NT2/D1 (cell line): Measurements from ENCODE around the gene GON4L.
A peak's percentile ranks its signal among the peaks of the same experiment; 100 is the strongest.
"Not testable (repeated sequence)": the region's sequence is repeated elsewhere in the genome, so short reads cannot be mapped to it uniquely, and the experiment has no call there.

Experiments used
- DNase-seq: peaks from one replicate; pipeline ENCODE4 v3.0.0-alpha.2; 2011; ENCODE audit warnings: low read depth, low spot score
- H3K27me3 ChIP-seq: 2 replicates; pipeline ENCODE4 v1.6.0; 2011; ENCODE audit warnings: mild to moderate bottlenecking; ENCODE audit not compliant: insufficient read length, insufficient read depth
- H3K36me3 ChIP-seq: 2 replicates; pipeline ENCODE4 v1.6.1; 2011; ENCODE audit warnings: mild to moderate bottlenecking, low read length, mixed read lengths; ENCODE audit not compliant: insufficient read depth, insufficient read length
- H3K4me1 ChIP-seq: 2 replicates; pipeline ENCODE4 v1.5.1; 2011; ENCODE audit not compliant: insufficient read depth, insufficient read length
- H3K4me3 ChIP-seq: 2 replicates; pipeline ENCODE4 v1.5.1; 2011; ENCODE audit warnings: low read depth; ENCODE audit not compliant: insufficient read length
- H3K9ac ChIP-seq: 2 replicates; pipeline ENCODE4 v1.6.0; 2011; ENCODE audit warnings: low read depth; ENCODE audit not compliant: insufficient read length
- H3K9me3 ChIP-seq: 2 replicates; pipeline ENCODE4 v1.5.1; 2011; ENCODE audit warnings: mild to moderate bottlenecking, low read length; ENCODE audit not compliant: insufficient read depth
- SUZ12 ChIP-seq: IDR thresholded peaks from 2 replicates; pipeline ENCODE4 v1.6.1; 2011; ENCODE audit not compliant: insufficient read length, insufficient read depth; ENCODE audit errors: extremely low read depth
- YY1 ChIP-seq: IDR thresholded peaks from 2 replicates; pipeline ENCODE4 v1.6.1; 2011; ENCODE audit not compliant: insufficient read length, insufficient read depth
- ZNF274 ChIP-seq: IDR thresholded peaks from 2 replicates; pipeline ENCODE4 v1.6.1; 2011; ENCODE audit warnings: mild to moderate bottlenecking, low read depth, low read length

GON4L gene

DNA sequence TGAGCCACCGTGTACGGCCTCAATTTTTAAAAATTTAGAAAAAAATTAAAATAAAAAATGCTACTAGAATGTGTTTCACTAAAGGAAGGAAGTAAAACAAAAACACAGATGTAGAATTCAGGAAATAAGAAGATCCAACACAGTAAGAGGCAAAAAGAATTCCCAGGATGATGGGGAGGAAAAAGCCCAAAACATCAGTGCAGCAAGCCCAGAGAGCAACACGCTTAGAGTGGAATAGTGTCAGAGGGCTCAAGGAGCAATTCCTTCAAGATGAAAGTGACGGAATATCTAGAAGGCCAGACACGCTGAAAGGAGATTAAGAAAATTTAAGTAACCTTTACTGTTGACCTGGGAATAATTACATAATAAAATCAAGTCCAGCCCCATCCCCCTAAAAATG, 87.8 kb downstream of the GON4L start:
- Histone ChIP-seq H3K9me3 (no peaks in the 10 kb centered on the region), H3K4me1 (peaks cover 7% of the 10 kb centered on the region), H3K27me3 (no peaks in the 10 kb centered on the region), H3K9ac (no peak overlapping the region), H3K4me3 (no peak overlapping the region), H3K36me3 (peaks cover 83% of the 10 kb centered on the region)
- TF ChIP-seq YY1 (no peak), ZNF274 (no peak), SUZ12 (no peak)
- DNase-seq, result no peak

DNA sequence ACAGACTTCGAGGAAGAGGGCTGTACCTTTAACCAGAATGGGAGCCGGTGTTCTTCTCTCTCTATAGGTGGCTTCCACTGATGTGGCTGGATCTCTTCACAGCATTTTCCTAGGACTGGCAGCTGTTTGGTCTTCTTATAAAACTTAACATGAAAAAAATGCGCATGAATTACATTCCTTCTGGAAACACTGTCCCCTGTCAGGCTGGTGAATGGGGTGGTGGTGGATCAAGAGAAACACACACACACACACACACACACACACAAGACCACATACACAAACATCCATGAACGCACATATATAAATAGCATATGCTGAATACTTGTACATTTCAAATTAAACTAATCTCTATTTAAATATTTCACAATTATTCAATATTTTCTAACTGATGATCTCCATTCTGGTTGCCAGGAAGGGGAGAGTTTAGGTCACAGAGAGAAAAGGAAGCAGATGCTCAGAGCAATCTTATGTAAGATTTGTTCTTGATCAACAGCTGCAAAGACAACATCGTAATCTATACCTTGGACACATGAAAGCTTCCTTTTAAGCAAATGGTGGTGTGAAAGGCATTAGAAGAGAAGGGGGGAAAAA, 89.5 kb downstream of the GON4L start:
- H3K9ac ChIP-seq, H3K4me1 ChIP-seq, DNase-seq, H3K9me3 ChIP-seq, H3K27me3 ChIP-seq, H3K4me3 ChIP-seq: not testable (repeated sequence)
- H3K36me3 ChIP-seq, result peaks cover 77% of the 10 kb centered on the region

DNA sequence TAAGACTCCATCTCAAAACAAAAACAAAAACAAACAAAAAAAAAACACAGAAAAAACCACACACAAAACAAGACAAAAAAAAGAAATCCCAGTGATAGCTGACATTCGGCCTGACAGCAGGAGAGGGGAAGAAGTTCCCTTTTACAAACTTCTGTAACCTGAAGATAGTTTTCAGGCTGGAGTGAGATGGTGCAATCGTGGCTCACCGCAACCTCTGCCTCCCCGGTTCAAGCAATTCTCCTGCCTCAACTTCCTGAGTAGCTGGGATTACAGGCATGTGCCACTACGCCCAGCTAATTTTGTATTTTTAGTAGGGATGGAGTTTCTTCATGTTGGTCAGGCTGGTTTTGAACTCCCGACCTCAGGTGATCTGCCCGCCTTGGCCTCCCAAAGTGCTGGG, 93.0 kb downstream of the GON4L start:
- not testable (repeated sequence) for DNase-seq, H3K9me3 ChIP-seq, H3K27me3 ChIP-seq

DNA sequence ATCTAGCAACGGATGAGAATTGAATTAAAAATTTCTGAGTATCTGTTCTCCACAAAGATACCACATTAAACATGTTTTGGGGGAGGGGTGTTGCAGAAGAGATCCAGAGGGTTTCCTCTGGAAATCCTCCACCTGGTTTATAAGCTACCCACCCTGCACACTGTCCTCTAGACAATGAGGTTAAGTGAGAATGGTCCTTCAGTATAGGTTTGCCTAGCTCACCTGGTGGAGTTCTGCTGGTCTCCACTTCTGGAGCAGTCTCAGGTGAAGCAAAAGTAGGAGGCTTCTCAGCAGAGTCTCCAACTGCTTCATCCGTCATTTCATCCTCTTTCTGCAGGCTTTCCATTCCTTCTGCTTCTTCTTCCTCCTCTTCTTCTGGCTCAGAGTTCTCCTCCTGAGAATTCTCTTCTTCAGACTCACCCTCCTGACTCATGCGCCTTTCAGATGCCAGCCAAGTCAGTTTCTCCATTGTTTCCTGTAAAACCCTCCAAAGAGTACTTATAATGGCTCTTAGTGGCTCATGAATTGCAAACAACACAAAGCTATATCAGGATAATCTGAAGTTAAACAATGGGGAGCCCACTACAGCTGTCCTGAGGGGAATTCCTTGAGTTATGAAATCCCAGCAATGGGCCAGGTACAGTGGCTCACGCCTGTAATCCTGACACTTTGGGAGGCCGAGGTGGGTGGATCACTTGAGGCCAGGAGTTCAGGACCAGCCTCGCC, 93.8 kb downstream of the GON4L start:
- H3K9me3 ChIP-seq, H3K4me1 ChIP-seq, H3K9ac ChIP-seq, H3K4me3 ChIP-seq, H3K27me3 ChIP-seq: not testable (repeated sequence)
- H3K36me3 ChIP-seq, result peaks cover 77% of the 10 kb centered on the region
- peak; percentile 66 for DNase-seq

More for the DNA sequence above, 93.0 kb downstream of the GON4L start:
- not testable (repeated sequence) for H3K9ac ChIP-seq, H3K4me1 ChIP-seq, H3K4me3 ChIP-seq
- peaks cover 75% of the 10 kb centered on the region for H3K36me3 ChIP-seq

DNA sequence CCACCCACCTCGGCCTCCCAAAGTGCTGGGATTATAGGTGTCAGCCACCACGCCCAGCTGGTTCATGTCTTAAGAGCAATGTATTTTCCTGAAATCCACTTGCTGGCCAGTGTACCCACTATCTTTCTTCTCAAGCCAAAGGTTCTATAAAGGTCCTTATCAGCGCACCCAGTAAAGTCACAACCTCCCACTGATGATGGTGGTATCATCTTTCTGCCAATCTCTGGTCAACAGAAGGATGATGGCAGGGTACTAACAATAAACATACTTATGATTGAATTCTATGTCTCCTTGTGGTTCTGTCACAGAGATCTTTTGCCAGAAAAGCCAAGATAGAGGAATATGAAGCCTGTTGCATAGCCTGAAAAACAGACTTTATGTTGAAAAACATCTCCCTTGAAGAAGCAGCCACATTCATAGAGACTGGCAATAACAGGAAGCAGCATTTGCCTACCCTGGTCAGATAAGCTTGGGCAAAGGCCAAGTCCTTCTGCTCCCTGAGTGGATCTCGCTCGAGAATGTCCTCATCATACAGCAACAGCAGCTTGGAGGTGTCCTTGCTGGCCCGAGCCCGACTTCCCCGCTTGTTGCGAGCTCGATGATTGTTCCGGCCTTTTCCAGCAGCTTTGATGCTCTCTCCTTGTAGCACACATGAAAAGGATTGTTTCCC, 95.1 kb downstream of the GON4L start:
- no peaks in the 10 kb centered on the region for H3K9me3 ChIP-seq
- H3K9ac ChIP-seq, result no peak overlapping the region
- H3K36me3 ChIP-seq, result peaks cover 75% of the 10 kb centered on the region
- DNase-seq, result no peak
- peaks cover 6% of the 10 kb centered on the region for H3K4me1 ChIP-seq
- no peaks in the 10 kb centered on the region for H3K27me3 ChIP-seq
- no peak overlapping the region for H3K4me3 ChIP-seq
- TF ChIP-seq ZNF274 (no peak), SUZ12 (no peak), YY1 (no peak)

DNA sequence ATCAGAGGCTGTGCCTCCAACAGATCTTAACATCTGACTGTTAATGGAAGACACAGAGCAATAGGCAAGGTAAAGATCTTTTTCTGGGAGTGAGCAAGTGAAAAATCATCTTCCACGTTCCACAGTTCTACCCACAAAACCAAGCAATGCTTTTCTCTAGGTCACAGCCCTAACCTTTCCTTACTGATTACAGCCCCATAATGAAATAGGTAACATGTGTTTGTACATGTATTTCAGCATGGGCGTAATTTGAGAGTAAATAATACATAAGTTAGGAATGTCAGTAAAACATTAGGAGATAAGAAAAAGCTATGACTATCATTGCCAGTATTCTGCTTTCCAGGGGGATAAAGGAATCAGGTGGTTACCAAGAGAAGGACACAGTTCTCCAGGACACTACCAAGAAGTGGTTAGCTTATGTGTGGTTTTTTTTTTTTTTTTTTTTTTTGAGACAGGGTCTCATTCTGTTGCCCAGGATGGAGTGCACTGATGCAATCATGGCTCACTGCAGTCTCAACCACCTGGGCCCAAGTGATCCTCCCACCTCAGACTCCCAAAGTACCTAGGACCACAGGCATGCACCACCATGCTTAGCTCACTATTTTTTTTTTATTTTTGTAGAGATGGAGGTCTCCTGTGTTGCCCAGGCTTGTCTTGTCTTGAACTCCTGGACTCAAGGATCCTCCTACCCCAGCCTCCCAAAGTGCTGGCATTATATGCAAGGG, 96.1 kb downstream of the GON4L start:
- Histone ChIP-seq H3K27me3 (no peaks in the 10 kb centered on the region), H3K9ac (peak overlapping the region; percentile 1), H3K4me1 (peaks cover 6% of the 10 kb centered on the region), H3K36me3 (peaks cover 75% of the 10 kb centered on the region), H3K9me3 (no peaks in the 10 kb centered on the region), H3K4me3 (no peak overlapping the region)
- no peak for DNase-seq
- TF ChIP-seq YY1, result no peak
- no peak for TF ChIP-seq SUZ12
- TF ChIP-seq ZNF274, result no peak

DNA sequence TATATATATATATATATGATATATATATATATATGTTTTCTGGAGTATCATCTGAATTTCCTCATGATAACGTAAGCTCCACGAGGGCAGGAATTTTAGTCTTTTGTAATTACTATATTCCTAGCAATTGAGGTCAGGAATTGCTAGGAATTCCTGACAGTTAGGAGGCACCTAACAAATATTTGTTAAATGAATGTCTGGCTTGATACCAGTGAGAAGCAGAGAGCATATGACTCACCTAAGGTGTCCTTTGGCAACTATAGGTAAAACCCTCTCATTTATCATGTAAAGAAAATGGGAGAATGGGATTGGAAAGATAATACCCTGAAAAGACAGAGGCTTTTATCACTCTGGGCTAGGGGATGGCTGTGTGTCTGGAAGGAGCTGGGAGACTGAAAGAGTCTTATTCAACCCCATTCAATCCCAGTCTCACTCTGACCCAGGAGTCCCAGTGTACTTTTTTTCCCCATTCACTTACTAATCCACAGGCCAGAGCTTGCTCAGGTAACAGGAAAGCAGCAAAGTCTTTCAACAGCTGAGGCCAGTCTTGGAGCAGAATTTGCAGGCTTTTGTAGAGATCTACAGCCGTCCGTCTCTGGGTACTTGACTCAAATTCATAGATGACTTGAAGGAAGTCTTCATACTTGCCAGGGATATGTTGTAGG, 96.9 kb downstream of the GON4L start:
- Histone ChIP-seq H3K9me3 (no peaks in the 10 kb centered on the region), H3K36me3 (peaks cover 75% of the 10 kb centered on the region), H3K9ac (peak overlapping the region; percentile 1), H3K27me3 (no peaks in the 10 kb centered on the region), H3K4me3 (no peak overlapping the region), H3K4me1 (peaks cover 5% of the 10 kb centered on the region)
- peak; percentile 50 for DNase-seq
- TF ChIP-seq YY1 (no peak), SUZ12 (no peak), ZNF274 (no peak)

DNA sequence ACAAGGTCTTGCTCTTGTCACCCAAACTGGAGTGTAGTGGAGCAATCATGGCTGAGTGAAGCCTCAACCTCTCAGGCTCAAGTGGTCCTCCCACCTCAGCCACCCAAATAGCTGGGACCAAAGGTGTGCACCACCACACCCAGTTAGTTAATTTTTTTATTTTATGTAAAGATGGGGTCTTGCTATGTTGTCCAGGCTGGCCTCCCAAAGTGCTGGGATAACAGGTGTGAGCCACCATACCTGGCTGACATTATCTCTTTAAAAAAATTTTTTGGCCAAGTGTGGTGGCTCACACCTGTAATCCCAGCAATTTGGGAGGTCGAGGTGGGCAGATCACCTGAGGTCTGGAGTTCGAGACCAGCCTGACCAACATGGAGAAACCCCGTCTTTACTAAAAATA, 98.0 kb downstream of the GON4L start:
- H3K36me3 ChIP-seq, result peaks cover 78% of the 10 kb centered on the region
- not testable (repeated sequence) for H3K4me3 ChIP-seq, H3K9me3 ChIP-seq, DNase-seq, H3K4me1 ChIP-seq, H3K9ac ChIP-seq, H3K27me3 ChIP-seq

DNA sequence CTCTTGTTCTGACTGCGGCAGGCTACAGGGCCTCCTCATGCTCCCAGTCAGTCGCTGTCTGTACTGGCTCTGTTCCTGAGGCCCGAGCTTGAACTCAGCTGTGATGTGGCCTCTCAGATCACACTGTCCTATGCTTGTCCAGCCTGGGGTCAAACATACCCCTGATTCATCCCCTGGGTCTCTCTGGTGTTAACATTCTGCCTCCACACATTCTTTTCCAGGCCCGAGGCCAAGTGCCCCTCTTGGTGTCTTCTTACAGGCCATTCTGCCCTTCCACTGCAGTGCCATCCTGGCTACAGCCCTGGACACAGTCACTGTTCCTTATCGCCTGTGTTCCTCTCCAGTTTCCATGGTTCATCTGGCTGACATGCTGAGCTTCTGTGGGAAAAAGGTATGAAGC, 108.9 kb downstream of the GON4L start:
- not testable (repeated sequence) for H3K4me1 ChIP-seq, DNase-seq, H3K9me3 ChIP-seq, H3K4me3 ChIP-seq, H3K9ac ChIP-seq, H3K27me3 ChIP-seq
- peaks cover 44% of the 10 kb centered on the region for H3K36me3 ChIP-seq

DNA sequence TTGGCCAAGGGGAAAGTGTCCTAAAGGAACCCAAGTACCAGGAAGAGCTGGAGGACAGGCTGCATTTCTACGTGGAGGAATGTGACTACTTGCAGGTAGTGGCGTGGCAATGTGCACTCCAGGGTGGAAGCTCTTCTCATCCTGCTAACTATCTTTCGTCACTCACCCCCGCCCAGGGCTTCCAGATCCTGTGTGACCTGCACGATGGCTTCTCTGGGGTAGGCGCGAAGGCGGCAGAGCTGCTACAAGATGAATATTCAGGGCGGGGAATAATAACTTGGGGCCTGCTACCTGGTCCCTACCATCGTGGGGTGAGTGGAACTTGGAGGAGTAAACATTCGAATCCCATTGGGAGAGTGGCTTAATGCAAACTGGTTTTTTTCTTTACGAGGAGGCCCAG, 109.4 kb downstream of the GON4L start:
- not testable (repeated sequence) for H3K27me3 ChIP-seq, DNase-seq, H3K4me3 ChIP-seq, H3K4me1 ChIP-seq, H3K9ac ChIP-seq, H3K9me3 ChIP-seq
- peaks cover 39% of the 10 kb centered on the region for H3K36me3 ChIP-seq
